ENCODE data around the gene PLEKHA1. TPM values are rescaled to one million over a fixed set of nuclear protein-coding genes. Genes with fewer than 3 reads are reported as not detected.

The PLEKHA1 gene
- total and polyA plus RNA-seq, 8 donors = 9.0 to 61.8 (median 19.6) TPM

- intact Hi-C loops (cut with DNase I; ENCODE audit: low total_unique reads) = loop anchor here (10.0 kb wide), 1 partner anchor 217 kb away; the partner anchor contains the start of gene DMBT1
- 79 to 94% (median 84%) methylated on average over 8 of the region's 8 CpGs for WGBS, 5 donors
- H3K27ac ChIP-seq = no peak overlapping the region
These were observed 27.2 kb upstream of the PLEKHA1 start for GRCh38 chr10:122347170-122347841.

GRCh38 chr10:122348512-122348911 lies 26.0 kb upstream of the PLEKHA1 start:
- DNase-seq = peak in 1 of 2 donors; percentile 20
- WGBS, 5 donors = 72 to 92% (median 81%) methylated on average over 4 of the region's 4 CpGs
- intact Hi-C loops (cut with DNase I; ENCODE audit: low total_unique reads) = loop anchor here (10.0 kb wide), 1 partner anchor 216 kb away; the partner anchor contains the start of gene DMBT1
- no peaks in the 10 kb centered on the region for H3K36me3 ChIP-seq
- no peak overlapping the region for H3K27ac ChIP-seq
- TF ChIP-seq POLR2AphosphoS5 (IDR thresholded peaks at IDR 0.05) (no peak), EP300 (IDR thresholded peaks at IDR 0.05) (no peak), CTCF (IDR thresholded peaks at IDR 0.05) (no peak), POLR2A (IDR thresholded peaks at IDR 0.05) (no peak)
- no peaks in the 10 kb centered on the region for H3K27me3 ChIP-seq
- H3K9me3 ChIP-seq = no peaks in the 10 kb centered on the region
- H3K4me1 ChIP-seq = peaks cover 0 to 6% (median 0%) of the 10 kb centered on the region in 4 donors
- H3K4me3 ChIP-seq = no peak overlapping the region

More at GRCh38 chr10:122347170-122347841, 27.2 kb upstream of the PLEKHA1 start:
- DNase-seq = no peak
- Histone ChIP-seq H3K4me1 (peaks cover 0 to 6% (median 0%) of the 10 kb centered on the region in 4 donors), H3K36me3 (no peaks in the 10 kb centered on the region), H3K9me3 (no peaks in the 10 kb centered on the region), H3K4me3 (no peak overlapping the region), H3K27me3 (no peaks in the 10 kb centered on the region)
- TF ChIP-seq EP300 (IDR thresholded peaks at IDR 0.05) = no peak
- no peak for TF ChIP-seq POLR2AphosphoS5 (IDR thresholded peaks at IDR 0.05)
- no peak for TF ChIP-seq CTCF (IDR thresholded peaks at IDR 0.05)
- no peak for TF ChIP-seq POLR2A (IDR thresholded peaks at IDR 0.05)

GRCh38 chr10:122348935-122349361 lies 25.6 kb upstream of the PLEKHA1 start:
- TF ChIP-seq POLR2AphosphoS5 (IDR thresholded peaks at IDR 0.05) (no peak), POLR2A (IDR thresholded peaks at IDR 0.05) (no peak), CTCF (IDR thresholded peaks at IDR 0.05) (no peak), EP300 (IDR thresholded peaks at IDR 0.05) (no peak)
- intact Hi-C loops (cut with DNase I; ENCODE audit: low total_unique reads) = loop anchor here (10.0 kb wide), 1 partner anchor 216 kb away; the partner anchor contains the start of gene DMBT1
- H3K4me1 ChIP-seq = peaks cover 0 to 6% (median 0%) of the 10 kb centered on the region in 4 donors
- 69 to 82% (median 78%) methylated on average over 7 of the region's 7 CpGs for WGBS, 5 donors
- H3K4me3 ChIP-seq = no peak overlapping the region
- H3K27ac ChIP-seq = no peak overlapping the region
- no peaks in the 10 kb centered on the region for H3K36me3 ChIP-seq
- H3K27me3 ChIP-seq = no peaks in the 10 kb centered on the region
- DNase-seq = peak in 1 of 2 donors; percentile 58
- H3K9me3 ChIP-seq = no peaks in the 10 kb centered on the region

DNA sequence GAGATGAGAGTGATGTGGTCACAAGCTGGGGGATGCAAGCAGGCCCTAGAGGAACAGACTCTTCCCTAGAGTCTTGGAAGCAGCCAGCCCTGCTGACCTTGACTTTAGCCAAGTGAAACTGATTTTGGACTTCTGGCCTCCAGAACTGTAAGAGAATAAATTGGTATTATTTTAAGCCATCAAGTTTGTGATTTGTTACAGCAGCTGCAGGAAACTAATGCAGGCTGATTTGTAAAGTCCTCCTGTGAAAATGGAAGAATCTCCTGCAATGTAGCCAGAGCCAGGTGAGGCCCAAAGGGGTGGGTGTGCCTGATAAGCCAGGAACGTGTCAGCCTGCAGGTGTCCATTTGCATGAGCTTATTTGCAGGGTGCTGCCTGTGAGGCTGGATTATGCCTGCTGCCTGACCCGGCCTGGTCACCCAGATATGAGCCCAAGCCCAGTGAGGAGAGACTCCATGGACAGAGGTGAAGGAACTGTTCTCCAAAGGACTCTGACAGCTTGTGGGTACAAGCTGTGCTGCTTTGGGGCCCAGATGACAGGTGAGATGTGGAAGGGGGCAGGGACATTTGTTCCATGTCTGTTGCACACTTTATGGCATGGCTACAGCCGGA lies 24.6 kb upstream of the PLEKHA1 start:
- peak in 1 of 2 donors; percentile 19 for DNase-seq
- TF ChIP-seq CTCF (IDR thresholded peaks at IDR 0.05) = no peak
- no peak for TF ChIP-seq EP300 (IDR thresholded peaks at IDR 0.05)
- no peak for TF ChIP-seq POLR2A (IDR thresholded peaks at IDR 0.05)
- peaks cover 0 to 3% (median 0%) of the 10 kb centered on the region in 4 donors for H3K4me1 ChIP-seq
- H3K36me3 ChIP-seq = no peaks in the 10 kb centered on the region
- no peak overlapping the region for H3K4me3 ChIP-seq
- intact Hi-C loops (cut with DNase I; ENCODE audit: low total_unique reads) = loop anchor here (10.0 kb wide), 1 partner anchor 215 kb away; the partner anchor contains the start of gene DMBT1
- no peaks in the 10 kb centered on the region for H3K27me3 ChIP-seq
- H3K27ac ChIP-seq = peak overlapping the region in 1 of 5 donors; percentile 37
- no peaks in the 10 kb centered on the region for H3K9me3 ChIP-seq
- WGBS, 5 donors = 59 to 77% (median 68%) methylated on average over 3 of the region's 3 CpGs

Measured in stomach (tissue), 9 donors.